CD4-positive, alpha-beta memory T cell (primary cell): Measurements from ENCODE around the gene C12orf56. TPM values are rescaled to one million over a fixed set of nuclear protein-coding genes. Genes with fewer than 3 reads are reported as not detected.
"Not testable (repeated sequence)": the region's sequence is repeated elsewhere in the genome, so short reads cannot be mapped to it uniquely, and the experiment has no call there.

Experiments used
- CTCF ChIA-PET: fragments of 350-600 bp; sonication (Branson Sonifier 250); formaldehyde crosslinking; loops from one replicate; lab custom pipeline; 2021; ENCODE audit warnings: inconsistent platforms; ENCODE audit not compliant: partially characterized antibody; lab: Charles Lee
- POLR2A ChIA-PET: fragments of 350-600 bp; sonication (Branson Sonifier 250); formaldehyde crosslinking; loops from one replicate; lab custom pipeline; 2021; ENCODE audit not compliant: partially characterized antibody; lab: Charles Lee
- DNase-seq, 5 donors: peaks; one replicate each; pipeline versions ENCODE4 v3.0.0 to v3.0.0-alpha.2; 2020 to 2022; ENCODE audit warnings: mixed read lengths in 1 of 5
- H3K27ac ChIP-seq: one replicate; pipeline ENCODE4 v1.7.0; 2013; ENCODE audit warnings: low read depth, low read length
- H3K27me3 ChIP-seq: 2 replicates; pipeline ENCODE4 v1.7.0; 2013; ENCODE audit warnings: mild to moderate bottlenecking, low read length, moderate library complexity; ENCODE audit not compliant: insufficient read depth
- H3K36me3 ChIP-seq: 2 replicates; pipeline ENCODE4 v1.7.0; 2013; ENCODE audit warnings: mild to moderate bottlenecking, low read length, moderate library complexity; ENCODE audit not compliant: insufficient read depth
- H3K4me1 ChIP-seq: 2 replicates; pipeline ENCODE4 v1.7.0; 2013; ENCODE audit warnings: mild to moderate bottlenecking, low read length, moderate library complexity; ENCODE audit not compliant: insufficient read depth
- H3K4me3 ChIP-seq, 2 donors: one replicate each; pipeline ENCODE4 v1.7.0; 2013; ENCODE audit warnings: low read length in 2 of 2, mild to moderate bottlenecking in 1 of 2
- H3K9me3 ChIP-seq, 2 donors: one replicate each; pipeline ENCODE4 v1.7.0; 2013; ENCODE audit warnings: low read length in 2 of 2, control low read depth in 1 of 2; ENCODE audit not compliant: control insufficient read depth in 1 of 2
- H3K27ac Mint-ChIP-seq, 7 donors: one replicate each; pipeline ENCODE4 v1.8.0; 2020 to 2021; ENCODE audit warnings: mixed read lengths in 7 of 7, mild to moderate bottlenecking in 6 of 7, inconsistent platforms in 3 of 7, moderate library complexity in 3 of 7
- H3K27me3 Mint-ChIP-seq, 2 donors: one replicate each; pipeline ENCODE4 v1.8.0; 2020 to 2021; ENCODE audit warnings: mixed read lengths in 2 of 2
- H3K36me3 Mint-ChIP-seq, 2 donors: one replicate each; pipeline ENCODE4 v1.8.0; 2020 to 2021; ENCODE audit warnings: mixed read lengths in 2 of 2, inconsistent platforms in 1 of 2, mild to moderate bottlenecking in 1 of 2
- H3K4me1 Mint-ChIP-seq, 4 donors: one replicate each; pipeline ENCODE4 v1.8.0; 2020 to 2021; ENCODE audit warnings: mixed read lengths in 4 of 4, mild to moderate bottlenecking in 1 of 4
- H3K4me3 Mint-ChIP-seq, 8 donors: one replicate each; pipeline ENCODE4 v1.8.0; 2020 to 2021; ENCODE audit warnings: mixed read lengths in 8 of 8, mild to moderate bottlenecking in 7 of 8, moderate library complexity in 6 of 8, inconsistent platforms in 3 of 8
- H3K9me3 Mint-ChIP-seq, 8 donors: one replicate each; pipeline ENCODE4 v1.8.0; 2020 to 2021; ENCODE audit warnings: mixed read lengths in 8 of 8, mild to moderate bottlenecking in 5 of 8, inconsistent platforms in 3 of 8, moderate library complexity in 1 of 8
- intact Hi-C: fragments of 100-400 bp; cut with micrococcal nuclease; formaldehyde crosslinking; loops from one replicate; pipeline ENCODE4 v1.15.1; 2023
- polyA plus RNA-seq, 2 donors: library from polyadenylated mRNA; unstranded; fragments of 300-500 nt; fragmentation: Illumina TruSeq; gene quantifications; one replicate each; pipeline ENCODE4 v1.2.3, GENCODE V29; 2021
- total RNA-seq, 2 experiments: library from RNA; stranded (reverse); gene quantifications; one replicate each; pipeline ENCODE4 v1.2.3, GENCODE V29; 2021

C12orf56 gene
- total and polyA plus RNA-seq, 4 experiments from 2014 or later = not detected

- Histone ChIP-seq H3K4me1 (peaks cover 35% of the 10 kb centered on the region), H3K9me3 (no peaks in the 10 kb centered on the region), H3K27me3 (no peaks in the 10 kb centered on the region), H3K4me3 (no peak overlapping the region), H3K36me3 (no peaks in the 10 kb centered on the region), H3K27ac (no peak overlapping the region)
- POLR2A ChIA-PET = no interaction called here
- no peaks in the 10 kb centered on the region for H3K27me3 Mint-ChIP-seq
- H3K4me1 Mint-ChIP-seq = peaks cover 20 to 36% (median 31%) of the 10 kb centered on the region in 4 donors
- CTCF ChIA-PET = interaction anchor here (0.8 to 2.4 kb wide), 4 partner anchors 12 to 207 kb away, joined by 3 to 6 read pairs (median 5); partner anchors contain the start of gene XPOT
- no peak for DNase-seq
- H3K36me3 Mint-ChIP-seq = no peaks in the 10 kb centered on the region
- peak overlapping the region in 5 of 8 donors; percentile 16 to 66 (median 49) for H3K4me3 Mint-ChIP-seq
- no peaks in the 10 kb centered on the region for H3K9me3 Mint-ChIP-seq
- H3K27ac Mint-ChIP-seq = no peak overlapping the region
- intact Hi-C loops = no loop called here
Measured at GRCh38 chr12:64389154-64389553, 1.4 kb downstream of the C12orf56 start.

DNA sequence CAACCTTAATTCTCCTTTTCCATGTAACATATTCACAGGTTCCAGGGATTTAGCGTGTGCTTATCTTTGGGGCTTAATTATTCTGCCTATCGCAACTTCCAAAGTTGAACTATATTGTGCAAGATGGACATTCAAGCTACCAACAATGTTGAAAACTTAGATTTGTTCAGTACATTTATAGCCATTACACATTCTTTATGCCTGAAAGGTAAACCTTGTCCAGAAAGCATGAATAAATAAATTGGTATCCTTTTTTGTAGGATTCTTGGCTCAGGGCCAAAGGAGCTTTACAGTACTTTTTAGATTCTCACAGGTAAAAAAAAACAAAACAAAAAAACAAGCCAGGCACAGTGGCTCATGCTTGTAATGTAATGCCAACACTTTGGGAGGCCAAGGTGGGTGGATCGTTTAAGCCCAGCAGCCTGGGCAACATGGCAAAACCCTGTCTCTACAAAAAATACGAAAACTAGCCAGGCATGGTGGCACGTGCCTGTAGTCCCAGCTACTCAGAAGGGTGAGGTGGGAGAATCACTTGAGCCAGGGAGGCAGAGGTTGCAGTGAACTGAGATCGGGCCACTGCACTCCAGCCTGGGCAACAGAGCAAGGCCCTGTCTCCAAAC lies 3.3 kb downstream of the C12orf56 start:
- POLR2A ChIA-PET = no interaction called here
- Mint-ChIP-seq H3K4me3 (no peak overlapping the region), H3K27me3 (no peaks in the 10 kb centered on the region), H3K4me1 (peaks cover 22 to 43% (median 34%) of the 10 kb centered on the region in 4 donors), H3K9me3 (no peaks in the 10 kb centered on the region), H3K27ac (peak overlapping the region in 6 of 7 donors; percentile 7 to 91 (median 73)), H3K36me3 (no peaks in the 10 kb centered on the region)
- no peaks in the 10 kb centered on the region for H3K9me3 ChIP-seq
- H3K36me3 ChIP-seq = no peaks in the 10 kb centered on the region
- intact Hi-C loops = no loop called here
- CTCF ChIA-PET = no interaction called here
- no peaks in the 10 kb centered on the region for H3K27me3 ChIP-seq
- H3K4me3 ChIP-seq = no peak overlapping the region
- peaks cover 40% of the 10 kb centered on the region for H3K4me1 ChIP-seq
- H3K27ac ChIP-seq = no peak overlapping the region
- no peak for DNase-seq

DNA sequence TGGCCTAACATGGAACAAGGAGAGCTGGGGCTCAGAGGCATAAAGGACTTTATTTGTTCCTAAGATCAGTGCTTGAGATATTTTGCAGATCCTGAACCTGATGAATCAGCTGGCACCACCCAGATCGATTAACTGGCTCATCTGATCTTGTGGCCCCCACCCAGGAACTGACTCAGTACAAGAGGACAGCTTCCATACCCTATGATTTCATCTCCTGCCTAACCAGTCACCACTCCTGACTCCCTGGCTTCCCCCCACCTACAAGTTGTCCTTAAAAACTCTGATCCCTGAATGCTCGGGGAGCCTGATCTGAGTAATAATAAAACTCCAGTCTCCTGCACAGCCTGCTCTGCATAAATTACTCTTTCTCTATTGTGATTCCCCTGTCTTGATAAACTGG lies 5.1 kb downstream of the C12orf56 start:
- Histone ChIP-seq H3K27ac (no peak overlapping the region), H3K27me3 (no peaks in the 10 kb centered on the region), H3K4me3 (no peak overlapping the region), H3K36me3 (no peaks in the 10 kb centered on the region), H3K9me3 (no peaks in the 10 kb centered on the region), H3K4me1 (peaks cover 32% of the 10 kb centered on the region)
- Mint-ChIP-seq H3K36me3 (peaks cover 0 to 1% of the 10 kb centered on the region in 2 donors), H3K9me3 (peaks cover 0 to 10% (median 7%) of the 10 kb centered on the region in 8 donors), H3K4me3 (peak overlapping the region; percentile 2 to 77 (median 45)), H3K27me3 (no peaks in the 10 kb centered on the region), H3K4me1 (peaks cover 18 to 44% (median 28%) of the 10 kb centered on the region in 4 donors), H3K27ac (peak overlapping the region; percentile 45 to 94 (median 77))
- intact Hi-C loops = no loop called here
- ChIA-PET POLR2A (interaction anchor here (1.1 to 1.3 kb wide), 2 partner anchors 9 to 19 kb away, joined by 3 to 6 read pairs; partner anchors contain the start of gene XPOT), CTCF (interaction anchor here (0.6 to 1.3 kb wide), 2 partner anchors 9 to 111 kb away, joined by 3 read pairs; no protein-coding TSS in a partner anchor)
- DNase-seq = no peak

DNA sequence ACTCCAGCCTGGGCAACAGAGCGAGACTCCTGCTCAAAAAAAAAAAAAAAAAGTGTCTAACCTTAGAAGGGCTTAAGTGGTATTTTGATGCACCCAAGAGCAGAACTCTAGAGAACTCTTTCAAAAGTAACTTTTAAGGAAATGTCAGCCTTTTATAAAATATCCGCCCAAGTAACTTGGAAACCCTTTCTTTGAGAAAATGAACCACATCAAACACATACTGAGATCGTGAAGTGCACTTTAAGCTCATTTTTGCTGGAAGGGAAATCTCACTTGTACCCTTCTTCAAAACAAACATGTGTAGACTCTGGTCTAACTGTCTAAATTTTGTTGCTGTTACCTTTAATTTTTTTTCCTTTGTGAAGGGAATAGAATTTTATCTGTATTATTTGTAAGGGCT lies 5.5 kb downstream of the C12orf56 start:
- H3K9me3 ChIP-seq = no peaks in the 10 kb centered on the region
- no peak overlapping the region for H3K27ac ChIP-seq
- Mint-ChIP-seq H3K36me3 (peaks cover 0 to 1% of the 10 kb centered on the region in 2 donors), H3K4me1 (peaks cover 18 to 46% (median 28%) of the 10 kb centered on the region in 4 donors), H3K9me3 (peaks cover 0 to 15% (median 11%) of the 10 kb centered on the region in 8 donors), H3K27me3 (no peaks in the 10 kb centered on the region), H3K27ac (peak overlapping the region; percentile 45 to 94 (median 80)), H3K4me3 (peak overlapping the region in 6 of 8 donors; percentile 23 to 77 (median 68))
- POLR2A ChIA-PET = interaction anchor here (1.0 to 1.3 kb wide), 3 partner anchors 9 to 342 kb away, joined by 3 to 6 read pairs (median 5); partner anchors contain the start of gene XPOT
- no peaks in the 10 kb centered on the region for H3K36me3 ChIP-seq
- peaks cover 28% of the 10 kb centered on the region for H3K4me1 ChIP-seq
- CTCF ChIA-PET = interaction anchor here (0.6 to 1.3 kb wide), 2 partner anchors 9 to 110 kb away, joined by 3 read pairs; no protein-coding TSS in a partner anchor
- peak in 4 of 5 donors; percentile 30 to 42 (median 36) for DNase-seq
- intact Hi-C loops = no loop called here
- no peaks in the 10 kb centered on the region for H3K27me3 ChIP-seq
- H3K4me3 ChIP-seq = no peak overlapping the region

- ChIA-PET CTCF (interaction anchor here (0.6 to 0.7 kb wide), 2 partner anchors 129 to 509 kb away, joined by 3 to 4 read pairs; no protein-coding TSS in a partner anchor), POLR2A (interaction anchor here (1.0 kb wide), 1 partner anchor 341 kb away, joined by 5 read pairs; no protein-coding TSS in a partner anchor)
- H3K27ac Mint-ChIP-seq = peak overlapping the region in 4 of 7 donors; percentile 20 to 62 (median 34)
- H3K27me3 ChIP-seq = no peaks in the 10 kb centered on the region
- H3K27me3 Mint-ChIP-seq = no peaks in the 10 kb centered on the region
- H3K9me3 ChIP-seq = no peaks in the 10 kb centered on the region
- peaks cover 26% of the 10 kb centered on the region for H3K4me1 ChIP-seq
- DNase-seq = no peak
- H3K4me1 Mint-ChIP-seq = peaks cover 16 to 46% (median 26%) of the 10 kb centered on the region in 4 donors
- intact Hi-C loops = no loop called here
- H3K27ac ChIP-seq = no peak overlapping the region
- H3K36me3 Mint-ChIP-seq = peaks cover 0 to 1% of the 10 kb centered on the region in 2 donors
- H3K4me3 Mint-ChIP-seq = no peak overlapping the region
- H3K4me3 ChIP-seq = no peak overlapping the region
- H3K36me3 ChIP-seq = no peaks in the 10 kb centered on the region
- peaks cover 0 to 15% (median 11%) of the 10 kb centered on the region in 8 donors for H3K9me3 Mint-ChIP-seq
Measured at GRCh38 chr12:64383675-64384074, 6.9 kb downstream of the C12orf56 start.

- H3K36me3 Mint-ChIP-seq = no peaks in the 10 kb centered on the region
- ChIA-PET CTCF (no interaction called here), POLR2A (no interaction called here)
- H3K27ac Mint-ChIP-seq = no peak overlapping the region
- no peaks in the 10 kb centered on the region for H3K4me1 ChIP-seq
- H3K9me3 Mint-ChIP-seq = no peaks in the 10 kb centered on the region
- no peaks in the 10 kb centered on the region for H3K9me3 ChIP-seq
- H3K27me3 Mint-ChIP-seq = no peaks in the 10 kb centered on the region
- H3K36me3 ChIP-seq = no peaks in the 10 kb centered on the region
- intact Hi-C loops = no loop called here
- H3K4me3 ChIP-seq = no peak overlapping the region
- no peak for DNase-seq
- no peak overlapping the region for H3K4me3 Mint-ChIP-seq
- H3K27ac ChIP-seq = no peak overlapping the region
- H3K4me1 Mint-ChIP-seq = no peaks in the 10 kb centered on the region
- no peaks in the 10 kb centered on the region for H3K27me3 ChIP-seq
Measured at GRCh38 chr12:64362721-64363305, 27.7 kb downstream of the C12orf56 start.

- POLR2A ChIA-PET, H3K27ac Mint-ChIP-seq, intact Hi-C loops, H3K4me1 Mint-ChIP-seq, H3K27ac ChIP-seq, CTCF ChIA-PET, H3K27me3 Mint-ChIP-seq, DNase-seq, H3K4me3 Mint-ChIP-seq, H3K4me1 ChIP-seq, H3K9me3 ChIP-seq, H3K27me3 ChIP-seq, H3K36me3 Mint-ChIP-seq, H3K36me3 ChIP-seq, H3K4me3 ChIP-seq: not testable (repeated sequence)
- peaks cover 0 to 12% (median 7%) of the 10 kb centered on the region in 8 donors for H3K9me3 Mint-ChIP-seq
Measured at GRCh38 chr12:64361173-64361572, 29.4 kb downstream of the C12orf56 start.
